HG02642 (cell line): Measurements from ENCODE around the gene TOMM7.
A peak's percentile ranks its signal among the peaks of the same experiment; 100 is the strongest.

Experiments used
- ATAC-seq: cut with Tn5 transposase; IDR thresholded peaks from one replicate; pipeline ENCODE4 v1.9.1; 2021; ENCODE audit warnings: mild to moderate bottlenecking; ENCODE audit not compliant: unreplicated experiment, poor library complexity

The TOMM7 gene

DNA sequence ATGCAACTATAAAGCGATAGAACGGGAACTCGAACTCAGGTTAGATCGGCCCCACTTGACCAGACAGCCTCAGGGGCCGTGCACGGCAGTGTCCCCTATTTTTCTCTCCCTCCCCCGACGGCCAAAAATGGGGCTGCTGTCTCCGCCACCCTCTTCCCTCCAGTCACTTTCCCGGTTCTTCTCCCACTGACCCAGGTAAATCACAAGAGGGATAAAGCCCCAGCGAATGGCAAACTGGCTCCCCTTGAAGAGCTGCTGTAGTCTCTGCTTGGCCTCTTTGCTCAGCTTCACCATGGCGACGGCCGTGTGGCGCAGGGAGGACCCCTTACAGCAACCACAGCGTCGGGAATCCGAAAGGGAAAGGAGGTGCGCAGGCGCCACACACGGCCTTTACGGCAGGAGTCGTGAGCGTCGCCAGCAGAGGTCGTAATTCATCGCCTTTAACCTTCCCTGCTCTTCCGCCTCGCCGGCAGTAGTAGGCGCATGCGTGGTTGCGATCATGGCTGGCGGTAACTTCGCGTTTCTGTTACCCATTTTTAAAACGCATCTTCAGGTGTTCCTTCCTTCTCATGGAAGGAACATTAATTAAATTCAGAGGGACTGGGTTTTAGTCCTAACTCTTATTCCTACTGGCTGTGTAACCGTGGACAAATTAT is at the start of gene TOMM7:
TOMM7 (minus strand) TSS at position 364 of the 656 bp plus-strand sequence; CDS start at position 294, 70 bp downstream.
- peak; percentile 91 for ATAC-seq

DNA sequence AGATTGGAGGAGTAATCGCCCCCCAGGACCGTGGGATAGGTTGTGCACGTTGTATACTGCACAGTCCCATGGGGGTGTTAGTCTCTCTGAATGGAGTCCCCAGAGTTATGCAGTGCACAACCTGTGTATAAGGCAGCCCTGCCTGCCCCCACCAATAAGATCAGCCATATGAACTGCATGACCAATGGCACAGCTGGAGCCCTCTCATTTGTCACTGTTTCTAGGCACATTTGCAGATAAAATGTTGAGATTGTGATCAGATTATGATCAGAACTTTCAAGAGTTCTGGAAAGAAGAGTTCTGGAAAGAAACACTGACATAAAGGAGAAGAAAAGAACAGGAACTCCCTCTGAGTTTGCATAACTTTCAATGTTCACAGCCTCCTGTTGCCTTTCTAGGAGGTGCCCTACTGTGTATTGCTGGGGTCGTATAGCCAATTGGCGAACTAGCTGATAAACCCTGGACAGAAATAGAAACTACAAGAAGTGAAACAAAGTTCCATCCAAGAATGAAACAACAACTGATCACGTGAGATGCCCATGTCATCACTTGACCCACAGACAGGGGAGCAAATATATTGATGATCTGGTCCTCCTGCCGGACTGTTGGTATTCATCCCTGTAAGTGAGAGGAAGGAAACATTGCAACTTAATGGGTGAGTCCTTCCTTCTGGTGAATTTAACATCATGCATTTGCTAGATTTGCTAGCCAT is 49.6 kb upstream of the TOMM7 start:
- ATAC-seq = peak; percentile 99

DNA sequence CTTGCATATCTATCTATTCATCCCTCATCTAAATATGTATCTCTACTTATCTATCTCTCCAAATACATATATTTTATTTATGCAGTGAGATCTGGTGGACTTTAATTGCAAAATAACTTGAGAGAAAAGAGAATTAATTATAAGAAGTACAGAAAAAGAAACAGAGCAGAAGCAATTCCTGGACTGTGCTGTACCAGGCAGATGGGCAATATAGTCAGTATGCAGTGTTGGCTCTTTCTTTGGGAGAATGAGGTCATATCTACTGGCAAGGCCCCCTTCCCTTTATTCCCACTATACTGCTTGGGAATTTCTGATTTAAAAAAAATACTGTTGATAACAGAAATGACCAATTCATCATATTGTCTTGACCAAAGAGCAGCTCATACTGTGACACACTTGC is 49.0 kb upstream of the TOMM7 start:
- no peak for ATAC-seq

DNA sequence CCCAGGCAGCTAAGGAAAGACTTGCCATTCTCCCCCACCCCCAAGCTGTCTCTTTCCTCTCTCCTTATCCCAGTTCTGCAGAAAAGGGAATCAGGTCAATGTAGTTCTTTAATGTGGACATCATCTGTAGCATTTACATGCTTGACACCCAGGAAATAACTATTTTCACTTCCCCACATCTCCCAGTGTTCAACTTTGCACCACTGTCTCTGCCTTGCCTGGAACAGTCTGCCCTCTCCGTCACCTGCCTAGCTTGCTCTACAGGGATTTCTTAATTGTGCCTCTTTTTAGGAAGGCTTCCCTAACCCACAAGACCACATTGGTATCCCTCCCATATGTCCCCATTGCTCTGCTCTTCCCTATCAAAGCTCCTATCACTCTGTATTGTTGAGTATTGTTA is 45.9 kb upstream of the TOMM7 start:
- no peak for ATAC-seq

DNA sequence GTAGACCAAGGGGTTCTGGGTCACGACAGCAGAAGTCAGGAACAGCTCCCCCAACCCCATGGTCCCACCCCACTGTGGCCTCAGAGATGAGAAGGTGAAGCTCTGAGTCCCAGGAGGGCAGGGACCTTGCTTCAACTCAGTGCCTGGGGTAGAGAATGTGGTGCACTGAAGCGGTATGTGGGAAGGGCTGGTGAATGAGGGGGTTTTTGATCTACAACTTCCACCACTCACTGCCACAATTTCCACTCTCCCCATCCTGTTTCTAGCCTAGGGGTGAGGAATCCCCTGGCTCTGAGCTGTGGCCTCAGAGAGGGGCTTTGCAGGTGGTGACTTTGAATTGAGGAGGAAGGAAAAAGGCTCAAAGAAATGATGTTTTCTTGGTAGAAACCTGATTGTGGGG is 44.9 kb upstream of the TOMM7 start:
- no peak for ATAC-seq

DNA sequence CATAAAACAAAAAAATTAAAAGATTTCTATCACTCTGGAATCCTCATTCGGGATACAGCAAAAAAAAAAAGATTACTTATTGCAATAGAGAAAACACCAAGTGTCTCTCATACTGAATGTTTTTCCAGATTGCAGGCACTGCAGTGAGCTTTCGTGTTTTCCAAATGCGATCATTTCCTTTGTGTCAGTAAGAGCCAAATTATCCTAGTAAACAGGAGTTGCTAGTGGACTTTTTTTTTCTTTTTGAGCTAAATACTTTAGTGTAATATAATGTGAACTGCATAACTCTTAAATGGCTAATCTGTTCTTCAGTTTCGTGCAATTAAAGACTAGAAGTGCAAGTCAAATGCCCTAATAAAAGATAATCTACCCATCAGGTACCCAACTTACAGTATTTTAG is 44.4 kb upstream of the TOMM7 start:
- ATAC-seq = no peak

DNA sequence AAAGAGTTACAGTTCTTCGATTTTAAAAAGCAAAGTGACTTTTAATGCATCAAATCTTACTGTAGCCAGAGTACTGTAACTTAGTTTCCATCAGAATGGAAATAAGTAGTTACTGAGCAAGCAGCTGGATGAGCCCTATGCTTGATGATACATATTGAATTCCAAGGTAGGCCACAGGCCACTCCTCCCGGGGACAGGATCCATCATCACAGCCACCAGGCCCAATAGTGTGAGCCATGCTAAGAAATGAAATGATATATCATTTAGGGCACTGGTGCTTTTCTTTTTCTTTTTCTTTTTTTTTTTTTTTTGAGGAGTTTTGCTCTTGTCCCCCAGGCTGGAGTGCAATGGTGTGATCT is 42.9 kb upstream of the TOMM7 start:
- ATAC-seq = no peak

DNA sequence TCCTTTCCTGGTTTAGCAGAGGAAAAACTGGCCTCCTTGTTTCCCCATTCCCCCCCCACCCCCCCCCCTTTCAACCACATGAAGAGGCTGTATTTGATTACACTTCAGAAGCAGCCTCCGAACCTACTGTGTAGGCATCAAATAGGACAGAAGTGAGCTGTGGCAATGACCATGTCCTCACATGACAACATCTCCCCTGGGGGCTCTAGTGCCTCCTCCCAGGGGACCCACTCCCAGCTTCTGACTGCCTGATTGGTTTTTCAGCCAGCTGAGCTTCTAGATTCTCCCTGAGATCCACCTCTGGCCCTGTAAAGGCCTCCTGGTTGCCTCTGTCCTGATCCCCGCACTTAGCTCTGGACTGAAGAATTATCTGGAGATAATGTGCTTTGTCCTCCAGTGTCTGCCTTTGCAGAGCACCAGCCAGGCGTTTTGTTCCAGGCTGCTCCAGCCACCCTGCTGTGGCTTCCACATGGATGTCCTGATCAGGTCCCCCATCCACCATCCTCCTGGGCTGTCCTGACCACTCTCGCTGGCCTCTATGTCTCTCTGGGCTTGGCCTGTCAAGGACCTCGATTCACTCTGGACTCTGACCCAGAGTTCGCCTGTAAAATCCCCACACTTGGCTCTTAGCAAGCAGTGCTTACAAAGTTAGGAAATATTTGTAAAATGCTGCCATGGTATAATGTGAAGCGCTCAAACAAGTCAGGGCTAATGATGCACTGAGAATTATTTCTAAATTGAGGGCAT is 42.4 kb upstream of the TOMM7 start:
- ATAC-seq = no peak

DNA sequence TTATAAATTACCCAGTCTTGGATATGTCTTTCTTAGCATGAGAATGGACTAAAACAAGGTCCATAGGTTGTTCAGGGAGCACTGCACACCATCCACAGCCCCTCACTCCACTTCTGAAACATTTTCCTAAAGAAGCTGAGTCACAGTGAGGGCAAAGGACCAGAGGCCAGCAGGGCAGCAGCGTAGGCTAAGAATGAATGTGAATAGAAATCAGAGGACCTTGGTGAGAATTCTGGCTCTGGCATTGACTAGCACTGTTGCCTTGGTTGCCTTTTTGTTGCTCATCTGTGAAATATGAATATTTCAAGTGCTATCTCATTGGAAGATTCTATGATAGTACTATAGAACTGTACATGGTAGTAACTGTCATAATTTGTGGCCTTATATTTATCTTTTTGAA is 41.7 kb upstream of the TOMM7 start:
- ATAC-seq = no peak

DNA sequence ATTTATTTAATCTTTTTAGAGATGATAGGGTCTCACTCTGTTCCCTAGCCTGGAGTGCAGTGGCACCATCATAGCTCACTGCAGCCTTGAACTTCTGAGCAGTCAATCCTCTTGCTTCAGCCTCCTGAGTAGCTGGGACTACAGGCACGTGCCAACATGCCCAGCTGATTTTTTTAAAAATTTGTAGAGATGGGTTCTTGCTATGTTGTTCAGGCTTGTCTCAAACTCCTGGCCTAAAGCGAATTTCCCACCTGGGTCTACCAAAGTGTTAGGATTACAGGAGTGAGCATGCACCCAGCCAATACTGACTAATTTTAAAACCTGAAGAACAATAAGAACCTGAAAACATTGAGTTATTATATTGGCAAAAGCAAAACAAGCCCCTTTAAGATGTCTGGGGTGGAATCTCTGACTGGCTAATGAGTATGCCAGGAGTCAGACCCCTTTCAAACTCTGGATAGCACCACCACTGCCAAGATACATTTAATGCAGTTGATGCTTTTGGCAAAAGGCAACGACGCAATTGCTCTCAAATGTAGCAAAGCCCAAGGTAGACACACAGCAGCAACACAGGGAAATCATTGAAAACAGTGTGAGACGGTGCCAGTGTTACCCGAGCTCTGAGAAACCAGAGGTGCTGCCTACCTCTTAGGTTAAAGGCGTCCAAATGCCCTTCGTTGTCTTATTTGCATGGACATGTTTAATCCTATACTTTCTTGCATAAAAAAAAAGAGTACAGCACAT is 40.7 kb upstream of the TOMM7 start:
- ATAC-seq = no peak

DNA sequence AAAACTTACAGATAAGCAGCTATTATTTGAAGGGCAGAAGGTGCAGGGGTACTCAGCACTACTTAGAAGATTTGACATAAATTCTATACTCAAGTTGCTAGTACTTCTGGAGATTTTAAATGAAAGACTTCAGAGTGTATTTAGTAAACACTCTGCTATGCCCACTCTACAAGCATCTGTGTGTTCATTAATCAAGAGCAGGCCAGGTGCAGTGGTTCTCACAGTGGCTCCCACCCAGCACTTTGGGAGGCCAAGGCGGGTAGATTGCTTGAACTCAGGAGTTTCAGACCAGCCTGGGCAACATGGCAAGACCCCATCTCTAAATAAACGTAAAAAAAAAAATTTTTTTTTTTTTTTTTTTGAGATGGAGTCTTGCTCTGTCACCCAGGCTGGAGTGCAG is 38.9 kb upstream of the TOMM7 start:
- ATAC-seq = no peak

DNA sequence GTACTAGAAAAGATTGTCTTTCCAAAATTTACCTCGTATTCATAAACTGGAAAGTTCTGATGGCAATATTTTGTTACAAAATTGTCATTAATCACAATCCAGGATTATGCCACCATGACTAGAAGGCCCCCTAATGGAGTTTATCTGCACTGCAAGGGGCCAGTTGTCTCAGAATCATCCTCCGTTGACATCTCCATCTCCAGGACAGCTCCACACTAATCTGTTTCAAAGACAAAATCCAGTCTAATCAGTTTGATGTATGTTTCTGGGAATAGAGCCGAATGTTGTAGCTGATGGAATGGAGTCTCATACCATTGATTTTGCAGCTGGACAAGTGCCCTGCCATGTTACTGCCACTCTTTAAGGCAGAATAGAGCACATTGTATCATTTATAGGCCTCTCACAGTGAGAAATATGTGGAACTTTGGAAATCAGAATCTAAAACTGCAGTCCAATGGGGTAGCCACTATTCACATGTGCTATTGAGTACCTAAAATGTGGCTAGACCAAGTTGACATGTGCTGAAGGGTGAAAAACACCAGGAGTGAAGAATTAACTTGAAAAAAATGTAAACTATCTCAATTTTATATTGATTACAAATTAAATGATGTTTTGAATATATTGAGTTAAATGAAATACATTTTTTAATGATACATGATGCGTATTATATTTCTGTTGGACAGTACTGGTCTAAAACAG is 38.3 kb upstream of the TOMM7 start:
- no peak for ATAC-seq

DNA sequence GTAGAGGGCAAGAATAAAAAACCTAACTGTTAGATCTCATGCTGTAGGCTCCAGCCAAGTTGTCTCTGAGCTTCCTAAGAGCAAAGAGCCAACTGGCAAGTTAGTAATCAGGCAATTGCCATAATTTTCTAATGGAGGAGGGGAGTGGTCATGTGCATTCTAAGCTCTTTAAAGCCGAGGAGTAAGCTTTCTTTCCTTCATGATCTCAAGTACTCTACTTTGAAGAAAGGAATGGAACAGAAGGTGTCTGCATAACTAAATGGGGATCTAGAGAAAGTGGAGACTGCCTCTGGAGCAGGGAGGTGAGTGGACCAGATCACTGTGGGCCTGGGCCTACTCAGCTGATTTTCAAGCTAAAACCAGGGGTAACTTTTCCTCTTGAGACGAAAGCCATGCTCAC is 37.7 kb upstream of the TOMM7 start:
- ATAC-seq = no peak

DNA sequence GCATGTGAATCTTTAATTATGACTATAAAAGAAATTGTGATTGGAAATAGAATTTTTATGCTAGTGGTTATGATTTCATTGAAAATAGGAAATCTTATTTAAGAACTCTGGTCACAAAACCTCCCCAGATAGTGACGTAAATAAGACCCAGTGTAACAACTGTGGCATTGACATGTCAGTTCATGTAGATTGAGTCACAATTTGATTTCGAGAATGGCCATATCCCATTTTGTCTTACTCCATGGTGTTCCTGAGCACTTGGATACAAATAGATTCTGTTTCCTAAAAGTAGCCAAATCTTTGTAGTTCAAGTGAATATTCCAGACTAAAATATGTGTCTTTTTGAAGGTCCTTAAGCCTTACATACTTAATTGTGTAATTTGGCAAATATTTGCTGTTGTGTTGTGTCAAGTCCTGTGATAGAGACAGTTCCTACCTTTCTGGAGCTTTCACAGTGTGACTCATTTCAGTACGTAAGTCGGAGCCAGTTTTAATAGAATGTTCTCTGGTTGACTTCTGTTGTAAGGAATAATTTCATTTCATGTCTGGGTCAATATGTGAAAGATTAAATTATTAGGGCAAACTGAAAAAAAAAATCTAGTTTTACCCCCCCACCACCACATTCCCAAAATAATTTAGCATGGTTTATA is 37.1 kb upstream of the TOMM7 start:
- ATAC-seq = no peak

DNA sequence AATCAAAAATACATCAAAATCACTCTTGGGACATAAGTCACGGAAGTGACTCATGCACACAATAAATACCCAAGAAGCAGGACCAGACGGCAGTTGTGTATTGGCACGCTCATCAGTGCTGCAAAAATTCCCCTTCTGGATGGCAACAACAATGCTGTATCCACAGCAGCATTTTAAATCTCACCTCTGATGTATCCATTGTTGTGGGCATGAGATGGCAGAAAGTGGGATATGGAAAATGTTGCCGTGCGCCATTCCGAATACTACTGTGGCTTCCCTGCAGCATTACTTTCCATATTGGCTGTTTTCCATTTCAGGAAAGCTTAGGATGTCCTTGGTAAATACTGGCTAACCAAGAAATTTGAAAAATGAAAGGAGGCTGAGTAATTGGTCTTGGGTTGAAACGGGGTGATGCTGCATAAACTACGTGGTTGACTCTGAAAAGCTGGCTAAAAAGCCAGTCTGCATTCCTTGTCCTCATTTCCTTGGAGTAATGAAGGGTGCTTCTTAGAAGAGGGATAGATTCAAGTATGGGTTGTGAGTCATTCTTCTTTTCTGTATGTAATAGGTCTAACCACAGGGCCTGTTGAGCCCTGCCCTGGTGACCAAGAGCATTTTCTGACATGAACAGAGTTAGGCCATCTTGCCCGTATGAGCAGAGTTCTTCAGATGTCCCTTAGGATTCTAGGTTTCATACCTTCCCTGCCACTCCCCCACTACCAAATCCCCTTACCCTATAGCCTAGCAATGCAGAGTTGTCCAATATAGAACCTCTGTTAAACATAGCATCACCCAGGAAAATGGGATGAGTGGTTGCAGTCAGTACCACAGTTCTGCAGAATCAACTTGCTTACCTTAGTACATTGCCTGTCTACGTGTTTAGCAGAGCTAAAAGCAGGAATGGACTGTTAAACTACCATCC is 36.3 kb upstream of the TOMM7 start:
- no peak for ATAC-seq

DNA sequence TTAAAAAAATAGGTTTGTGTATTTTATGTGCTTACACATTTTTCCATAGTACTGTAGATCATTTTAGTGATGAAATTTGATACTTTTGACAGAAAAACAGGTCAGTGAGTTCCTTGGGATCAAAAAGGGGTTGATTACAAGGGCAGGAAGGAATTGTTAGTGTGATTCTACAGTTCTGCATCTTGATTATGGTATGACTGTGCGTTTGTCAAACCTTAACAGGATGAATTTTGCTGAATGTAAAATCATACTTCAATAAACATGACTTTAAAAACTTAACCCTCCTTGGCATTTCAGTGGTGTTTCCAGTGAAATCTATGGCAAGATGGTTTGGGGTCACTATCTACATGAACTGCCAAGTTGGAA is 35.6 kb upstream of the TOMM7 start:
- no peak for ATAC-seq

DNA sequence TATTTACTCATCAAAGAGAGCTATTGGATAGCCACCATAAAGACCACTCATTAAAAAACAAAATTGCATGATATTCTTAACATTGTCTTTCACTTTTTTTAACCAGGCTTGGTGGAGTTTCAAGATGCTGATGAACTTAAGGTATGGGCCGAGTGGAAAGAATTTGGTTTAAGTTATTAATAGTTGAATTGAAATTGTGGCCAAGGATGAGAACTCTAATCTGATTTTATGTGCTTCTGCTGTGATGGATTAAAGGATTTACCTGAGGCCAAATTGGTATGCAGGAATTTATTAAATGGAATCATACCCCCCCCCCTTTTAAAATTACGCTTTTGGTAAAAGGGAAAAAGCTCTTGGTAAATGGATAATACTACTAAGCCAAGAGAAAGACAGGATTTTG is 33.8 kb upstream of the TOMM7 start:
- no peak for ATAC-seq

DNA sequence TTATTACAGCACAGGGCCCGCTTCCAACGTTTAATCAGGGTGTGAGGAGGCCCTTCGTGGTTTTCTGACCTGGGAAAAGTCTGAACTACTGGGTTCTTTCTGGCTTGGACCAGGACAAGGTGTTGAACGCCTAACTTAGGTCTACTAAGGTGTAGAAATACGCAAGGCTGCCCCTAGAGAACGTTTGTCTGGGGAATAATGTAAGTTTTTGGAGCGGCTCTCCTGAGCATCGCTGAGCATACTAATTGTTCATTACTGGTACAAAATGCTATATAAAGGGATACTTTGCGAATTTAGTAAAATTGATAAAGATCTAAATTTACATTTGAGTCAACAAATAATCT is 32.4 kb upstream of the TOMM7 start:
- peak; percentile 5 for ATAC-seq
